Heart right ventricle (tissue), 16 donors: ENCODE measurements around the gene NBEA. TPM values are rescaled to one million over a fixed set of nuclear protein-coding genes. Genes with fewer than 3 reads are reported as not detected.
"Not testable (repeated sequence)": the region's sequence is repeated elsewhere in the genome, so short reads cannot be mapped to it uniquely, and the experiment has no call there.

Experiments used
- ATAC-seq, 8 donors: fragments of 200-7000 bp; cut with Tn5 transposase; one replicate each; pipeline ENCODE4 v1.9.1; 2020; ENCODE audit warnings: mild to moderate bottlenecking in 8 of 8, moderate library complexity in 8 of 8, moderate number of reproducible peaks in 1 of 8
- DNase-seq, 2 donors: peaks; one replicate each; pipeline ENCODE4 v3.0.0-alpha.2; 2020
- H3K27ac ChIP-seq, 10 donors: fragments of 200-600 bp; sonication (generic) in 2 of 10; one replicate each; pipeline versions ENCODE4 v1.5.0 to v1.8.0; 2020 to 2022; ENCODE audit warnings: mild to moderate bottlenecking in 3 of 10
- H3K27me3 ChIP-seq, 7 donors: fragments of 200-600 bp; one replicate each; pipeline ENCODE4 v1.8.0; 2021 to 2022; ENCODE audit warnings: mild to moderate bottlenecking in 2 of 7
- H3K36me3 ChIP-seq, 9 donors: fragments of 200-600 bp; sonication (generic) in 1 of 9; one replicate each; pipeline versions ENCODE4 v1.5.0 to v1.8.0; 2020 to 2022; ENCODE audit warnings: mild to moderate bottlenecking in 2 of 9
- H3K4me1 ChIP-seq, 9 donors: fragments of 200-600 bp; sonication (generic) in 1 of 9; one replicate each; pipeline versions ENCODE4 v1.5.0 to v1.8.0; 2020 to 2022; ENCODE audit warnings: mild to moderate bottlenecking in 4 of 9
- H3K4me3 ChIP-seq, 10 donors: fragments of 200-600 bp; sonication (generic) in 2 of 10; one replicate each; pipeline versions ENCODE4 v1.5.0 to v1.8.0; 2020 to 2022; ENCODE audit warnings: mild to moderate bottlenecking in 7 of 10, moderate library complexity in 2 of 10
- H3K9me3 ChIP-seq, 11 donors: fragments of 200-600 bp in 10 of 11; sonication (generic) in 2 of 11; one replicate each; pipeline versions ENCODE4 v1.5.0 to v1.8.0; 2013 to 2022; ENCODE audit warnings: mild to moderate bottlenecking in 2 of 11, control low read depth in 1 of 11, moderate library complexity in 1 of 11
- CTCF ChIP-seq, 9 donors: fragments of 200-600 bp; sonication (generic) in 2 of 9; IDR thresholded peaks; one replicate each; pipeline versions ENCODE4 v1.5.0 to v1.8.0; 2021 to 2022; ENCODE audit warnings: antibody characterized with exemption in 9 of 9, mild to moderate bottlenecking in 5 of 9, moderate library complexity in 1 of 9
- WGBS, 2 donors: extraction: QIAGEN DNeasy Blood & Tissue Kit; methylation state at CpG; one replicate each; pipeline ENCODE4 v1.1.7; 2013; ENCODE audit warnings: inconsistent platforms in 1 of 2; 5-methylcytosine and 5-hydroxymethylcytosine counted together
- intact Hi-C, 10 donors: fragments of 100-400 bp; cut with DNase I; formaldehyde crosslinking; loops; one replicate each; pipeline versions ENCODE4 v1.11.1 to v1.14.2; 2022
- polyA plus RNA-seq, 2 donors: library from polyadenylated mRNA; stranded (reverse); fragments of 200-250 nt; gene quantifications; one replicate each; pipeline ENCODE4 v1.2.3, GENCODE V29; 2013
- total RNA-seq, 10 donors: library from RNA; stranded (reverse); fragmentation: NEBNext Ultra II Directional in 3 of 10; extraction: Animal tissue kit (Norgen Biotek cat#: 25700) in 3 of 10; gene quantifications; one replicate each; pipeline versions ENCODE4 v1.2.1 to v1.2.4, GENCODE V29; 2021 to 2023
- donor health status: Arrhythmogenic right ventricular cardiomyopathy.
- donor health status: ischemic (EF 13 %, LVEDD 7.1; RV severe dilation, severe dysfunction).
- donor health status: healthy with polysubstance abuse.
- donor health status: DM: no; HTN: yes; CAD: no.
- donor health status: DM: no; HTN: no; CAD: no.
- donor health status: ischemic (EF 25% LVEDD 6.9; RV normal size, moderate dysfunction).
- donor health status: ischemic (EF 25% LVEDD 5.7; RV mildly dilated, moderate dysfunction).
- donor health status: healthy.
- donor health status: DM: yes; HTN: yes; CAD: no.
- donor health status: Ischemic cardiomyopathy.
- donor health status: ischemic (EF 35%, LVEDD 5.7; RV mildly dilated, moderate dysfunction).
- donor health status: nonischemic (EF 11% LVEDD 7.7; RV severe dilation, severe dysfunction).
- donor health status: DM: yes; HTN: yes; CAD: no.
- donor health status: PGD.
- donor health status: ischemic (EF 29% LVEDD 5.4; RV normal size, mild dysfunction).
- donor health status: nonischemic (EF 23%, LVEDD 6.1; RV moderate dilation, normal function).

The NBEA gene
- total and polyA plus RNA-seq, 12 donors: 4.3 to 30.6 (median 24.5) TPM

DNA sequence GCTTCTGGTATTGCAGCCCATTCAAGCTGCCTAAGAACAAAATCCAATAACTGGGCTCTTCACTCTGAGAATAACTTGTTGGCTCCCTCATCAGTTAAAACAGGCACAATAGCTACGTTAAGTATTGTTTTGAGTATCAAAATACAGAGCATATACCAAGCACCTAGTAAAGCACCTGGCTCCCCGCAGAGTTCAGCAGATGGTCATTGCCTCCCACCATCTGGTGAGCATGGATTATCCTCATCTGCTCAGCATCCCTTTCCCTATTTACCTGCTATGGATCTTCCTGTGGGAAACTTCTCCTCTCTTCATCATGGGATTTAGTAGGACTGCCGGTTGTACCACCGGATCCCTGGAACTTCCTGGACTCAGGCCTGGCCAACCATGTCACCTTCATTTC lies 733.6 kb downstream of the NBEA start:
- DNase-seq (no peak), ATAC-seq (no peak)
- no peaks in the 10 kb centered on the region for H3K27me3 ChIP-seq
- H3K4me3 ChIP-seq: no peak overlapping the region
- H3K27ac ChIP-seq: no peak overlapping the region
- intact Hi-C loops: no loop called here
- TF ChIP-seq CTCF (IDR thresholded peaks at IDR 0.05): no peak
- peaks cover 0 to 10% (median 6%) of the 10 kb centered on the region in 11 donors for H3K9me3 ChIP-seq
- H3K4me1 ChIP-seq: no peaks in the 10 kb centered on the region
- 92 to 94% methylated on average over 4 of the region's 4 CpGs for WGBS, 2 donors
- peaks cover 0 to 11% (median 0%) of the 10 kb centered on the region in 9 donors for H3K36me3 ChIP-seq

DNA sequence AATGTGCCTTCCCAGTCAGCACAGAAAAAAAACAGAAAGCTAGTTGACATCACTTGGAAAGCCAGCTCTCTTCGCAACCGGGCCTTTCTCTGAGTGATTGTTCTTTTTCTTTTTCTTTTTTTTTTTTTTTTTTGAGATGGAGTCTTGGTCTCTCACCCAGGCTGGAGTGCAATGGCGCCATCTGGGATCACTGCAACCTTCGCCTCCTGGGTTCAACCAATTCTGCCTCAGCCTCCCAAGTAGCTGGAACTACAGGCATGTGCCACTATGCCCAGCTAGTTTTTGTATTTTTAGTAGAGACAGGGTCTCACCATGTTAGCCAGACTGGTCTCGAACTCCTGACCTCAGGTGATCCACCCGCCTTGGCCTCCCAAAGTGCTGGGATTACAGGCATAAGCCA lies 735.8 kb downstream of the NBEA start:
- H3K27ac ChIP-seq, H3K4me3 ChIP-seq, DNase-seq, H3K27me3 ChIP-seq, H3K36me3 ChIP-seq, intact Hi-C loops, ATAC-seq, H3K4me1 ChIP-seq, H3K9me3 ChIP-seq: not testable (repeated sequence)
- WGBS, 2 donors: 76 to 83% methylated on average over 6 of the region's 6 CpGs

DNA sequence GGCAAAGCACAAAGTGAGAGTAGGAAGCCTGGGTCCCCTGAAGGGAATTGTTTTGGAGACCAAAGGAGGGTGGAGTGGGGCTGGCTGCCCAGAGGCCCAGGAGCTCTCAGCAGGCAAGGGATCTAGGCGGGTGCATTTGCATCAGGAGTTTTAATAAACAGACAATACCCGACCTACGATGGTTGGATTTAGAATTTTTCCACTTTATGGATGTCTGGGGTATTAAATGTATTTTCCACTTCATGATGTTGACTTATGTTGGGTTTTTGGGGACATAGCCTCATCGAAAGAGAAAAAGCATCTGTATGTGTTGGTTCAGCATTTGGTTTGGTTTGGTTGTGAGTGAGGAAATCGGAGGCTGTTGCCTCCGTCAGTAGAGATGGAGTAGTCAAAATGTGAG lies 739.6 kb downstream of the NBEA start:
- no peak for DNase-seq
- peaks cover 0 to 9% (median 6%) of the 10 kb centered on the region in 11 donors for H3K9me3 ChIP-seq
- H3K27me3 ChIP-seq: peaks cover 0 to 4% (median 0%) of the 10 kb centered on the region in 7 donors
- H3K36me3 ChIP-seq: no peaks in the 10 kb centered on the region
- H3K4me1 ChIP-seq: no peaks in the 10 kb centered on the region
- H3K4me3 ChIP-seq: no peak overlapping the region
- H3K27ac ChIP-seq: no peak overlapping the region
- no peak for TF ChIP-seq CTCF (IDR thresholded peaks at IDR 0.05)
- ATAC-seq: no peak
- WGBS, 2 donors: 94 to 96% methylated on average over 6 of the region's 6 CpGs
- intact Hi-C loops: no loop called here

- Histone ChIP-seq H3K4me3 (no peak overlapping the region), H3K27ac (no peak overlapping the region), H3K9me3 (no peaks in the 10 kb centered on the region), H3K36me3 (no peaks in the 10 kb centered on the region), H3K27me3 (peaks cover 0 to 4% (median 0%) of the 10 kb centered on the region in 7 donors), H3K4me1 (no peaks in the 10 kb centered on the region)
- intact Hi-C loops: no loop called here
- no peak for DNase-seq
- TF ChIP-seq CTCF (IDR thresholded peaks at IDR 0.05): no peak
- no peak for ATAC-seq
- WGBS, 2 donors: 92 to 96% methylated on average over 5 of the region's 5 CpGs
Measured at GRCh38 chr13:35684432-35684831, 742.4 kb downstream of the NBEA start.

DNA sequence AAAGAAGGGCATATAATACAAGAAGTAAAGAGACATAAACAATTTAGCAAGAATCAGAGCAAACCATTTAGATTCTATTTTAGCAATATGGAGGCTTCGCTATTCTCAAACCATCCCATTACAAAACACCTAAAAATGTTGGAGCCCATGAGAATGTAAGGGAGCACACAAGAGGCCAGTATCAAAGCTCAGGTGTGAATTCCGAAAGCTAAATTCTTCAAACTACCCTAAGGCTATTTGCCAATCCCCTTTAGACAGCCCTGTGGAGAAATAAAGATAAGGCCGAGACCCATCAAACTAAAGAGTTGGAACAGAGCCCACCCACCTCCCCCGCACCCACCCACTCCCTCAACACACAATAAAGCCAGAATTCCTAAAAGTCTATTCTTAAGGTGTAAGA lies 745.3 kb downstream of the NBEA start:
- ATAC-seq: no peak
- TF ChIP-seq CTCF (IDR thresholded peaks at IDR 0.05): no peak
- no peaks in the 10 kb centered on the region for H3K36me3 ChIP-seq
- intact Hi-C loops: no loop called here
- WGBS, 2 donors: 79% methylated on average over 4 of the region's 4 CpGs
- H3K27me3 ChIP-seq: peaks cover 0 to 4% (median 0%) of the 10 kb centered on the region in 7 donors
- DNase-seq: no peak
- no peak overlapping the region for H3K4me3 ChIP-seq
- no peaks in the 10 kb centered on the region for H3K9me3 ChIP-seq
- no peaks in the 10 kb centered on the region for H3K4me1 ChIP-seq
- no peak overlapping the region for H3K27ac ChIP-seq
